Smooth muscle cell (in vitro differentiated cells): ENCODE results near the gene GRIN3B. TPM values are rescaled to one million over a fixed set of nuclear protein-coding genes. Genes with fewer than 3 reads are reported as not detected.

ENCODE experiments used
- DNase-seq: peaks from one replicate; lab custom pipeline; 2025; ENCODE audit not compliant: unreplicated experiment; lab: John Stamatoyannopoulos, UW
- H2AFZ ChIP-seq: fragments of 200-600 bp; sonication (generic); 2 replicates; pipeline ENCODE4 v1.6.0; 2016; ENCODE audit warnings: antibody characterized with exemption, low read depth, mild to moderate bottlenecking
- H3F3A ChIP-seq: fragments of 200-600 bp; sonication (generic); 2 replicates; pipeline ENCODE4 v1.6.0; 2017; ENCODE audit warnings: antibody characterized with exemption, low read depth
- H3K27ac ChIP-seq: fragments of 200-600 bp; sonication (generic); 2 replicates; pipeline ENCODE4 v1.5.1; 2016; ENCODE audit warnings: low read depth, mild to moderate bottlenecking
- H3K27me3 ChIP-seq: fragments of 200-600 bp; sonication (generic); 2 replicates; pipeline ENCODE4 v1.6.1; 2016; ENCODE audit warnings: low read depth, mild to moderate bottlenecking
- H3K36me3 ChIP-seq: fragments of 200-600 bp; sonication (generic); 2 replicates; pipeline ENCODE4 v1.5.1; 2016; ENCODE audit warnings: low read depth
- H3K4me1 ChIP-seq: fragments of 200-600 bp; sonication (generic); 2 replicates; pipeline ENCODE4 v1.5.1; 2016; ENCODE audit warnings: low read depth
- H3K4me2 ChIP-seq: fragments of 200-600 bp; sonication (generic); 2 replicates; pipeline ENCODE4 v1.6.0; 2016; ENCODE audit warnings: mild to moderate bottlenecking
- H3K4me3 ChIP-seq: fragments of 200-600 bp; sonication (generic); 2 replicates; pipeline ENCODE4 v1.5.1; 2016; ENCODE audit warnings: mild to moderate bottlenecking
- H3K79me2 ChIP-seq: fragments of 200-600 bp; sonication (generic); 2 replicates; pipeline ENCODE4 v1.6.0; 2016; ENCODE audit warnings: low read depth, mild to moderate bottlenecking
- H3K9ac ChIP-seq: fragments of 200-600 bp; sonication (generic); 2 replicates; pipeline ENCODE4 v1.6.0; 2016; ENCODE audit warnings: low read depth
- H3K9me3 ChIP-seq: fragments of 200-600 bp; sonication (generic); replicated peaks from 2 replicates; pipeline ENCODE4 v1.5.1; 2016; ENCODE audit warnings: low read depth
- H4K20me1 ChIP-seq: fragments of 200-600 bp; sonication (generic); 2 replicates; pipeline ENCODE4 v1.6.0; 2016; ENCODE audit warnings: low read depth
- CTCF ChIP-seq: fragments of 200-600 bp; sonication (generic); IDR thresholded peaks from 2 replicates; pipeline ENCODE4 v1.5.1; 2017; ENCODE audit warnings: borderline replicate concordance, mild to moderate bottlenecking, antibody characterized with exemption; ENCODE audit not compliant: insufficient read depth, poor library complexity, severe bottlenecking
- WGBS: methylation state at CpG from one replicate; pipeline ENCODE4 v1.1.7; 2016; ENCODE audit warnings: low lambda C conversion rate; 5-methylcytosine and 5-hydroxymethylcytosine counted together
- polyA plus RNA-seq: library from polyadenylated mRNA; unstranded; fragments of >200 nt; fragmentation: Nextera tagmentation; extraction: Ambion mirVana; gene quantifications from 2 replicates; pipeline ENCODE4 v1.2.1, GENCODE V29; 2016
- total RNA-seq: library from RNA; depleted of rRNA; stranded (reverse); fragments of >200 nt; gene quantifications from 2 replicates; pipeline ENCODE4 v1.2.3, GENCODE V29; 2014

GRIN3B gene
- total and polyA plus RNA-seq, 2 experiments from 2014 or later: 1.2 to 12.6 TPM

DNA sequence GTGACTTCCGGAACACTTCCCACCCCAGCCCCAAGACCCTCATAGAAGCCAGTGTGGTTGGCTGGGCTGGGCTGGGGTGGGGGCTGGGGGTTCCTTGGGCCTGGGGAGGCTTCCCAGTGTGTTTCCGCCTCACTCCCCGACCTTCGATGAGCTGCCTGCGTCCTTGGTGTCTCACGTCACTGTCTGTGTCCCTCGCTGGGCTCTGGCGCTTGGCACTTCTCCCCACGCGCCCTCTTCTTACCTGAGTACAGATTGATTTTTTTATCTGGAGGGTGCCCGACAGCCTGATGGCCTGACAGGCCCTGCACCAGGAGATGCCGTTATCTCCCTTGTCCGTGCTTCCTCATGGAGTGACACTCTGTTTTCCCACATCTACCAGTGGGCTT is 7.6 kb upstream of the GRIN3B start:
- H3K4me1 ChIP-seq: peaks cover 7% of the 10 kb centered on the region
- no peaks in the 10 kb centered on the region for H3F3A ChIP-seq
- H3K4me2 ChIP-seq: no peak overlapping the region
- 93% methylated on average over 12 of the region's 13 CpGs for WGBS
- no peaks in the 10 kb centered on the region for H3K36me3 ChIP-seq
- H2AFZ ChIP-seq: no peak overlapping the region
- no peak overlapping the region for H3K4me3 ChIP-seq
- no peak overlapping the region for H3K27ac ChIP-seq
- DNase-seq: no peak
- no peaks in the 10 kb centered on the region for H3K9me3 ChIP-seq
- peaks cover 16% of the 10 kb centered on the region for H3K27me3 ChIP-seq
- H3K79me2 ChIP-seq: no peaks in the 10 kb centered on the region
- no peaks in the 10 kb centered on the region for H4K20me1 ChIP-seq
- no peak overlapping the region for H3K9ac ChIP-seq
- no peak for TF ChIP-seq CTCF

GRCh38 chr19:993361-993830 is 6.8 kb upstream of the GRIN3B start:
- H3K9me3 ChIP-seq: no peaks in the 10 kb centered on the region
- no peak for TF ChIP-seq CTCF
- H3K27me3 ChIP-seq: peaks cover 24% of the 10 kb centered on the region
- H3K79me2 ChIP-seq: no peaks in the 10 kb centered on the region
- no peak overlapping the region for H2AFZ ChIP-seq
- no peak overlapping the region for H3K4me3 ChIP-seq
- H3K9ac ChIP-seq: no peak overlapping the region
- peaks cover 7% of the 10 kb centered on the region for H3K4me1 ChIP-seq
- H3K27ac ChIP-seq: no peak overlapping the region
- DNase-seq: no peak
- no peaks in the 10 kb centered on the region for H3K36me3 ChIP-seq
- no peak overlapping the region for H3K4me2 ChIP-seq
- WGBS: 97% methylated on average over 17 of the region's 17 CpGs
- H3F3A ChIP-seq: no peaks in the 10 kb centered on the region
- no peaks in the 10 kb centered on the region for H4K20me1 ChIP-seq

GRCh38 chr19:993831-994393 is 6.3 kb upstream of the GRIN3B start:
- 91% methylated on average over 41 of the region's 43 CpGs for WGBS
- Histone ChIP-seq H3K4me2 (no peak overlapping the region), H3K9ac (no peak overlapping the region), H3K27me3 (peaks cover 29% of the 10 kb centered on the region), H3K9me3 (no peaks in the 10 kb centered on the region), H3K4me3 (no peak overlapping the region), H4K20me1 (no peaks in the 10 kb centered on the region), H3K36me3 (no peaks in the 10 kb centered on the region), H2AFZ (no peak overlapping the region), H3K4me1 (peaks cover 7% of the 10 kb centered on the region), H3K79me2 (no peaks in the 10 kb centered on the region), H3K27ac (no peak overlapping the region), H3F3A (no peaks in the 10 kb centered on the region)
- no peak for DNase-seq
- TF ChIP-seq CTCF: no peak

- peaks cover 35% of the 10 kb centered on the region for H3K27me3 ChIP-seq
- no peak overlapping the region for H3K4me3 ChIP-seq
- no peaks in the 10 kb centered on the region for H3K36me3 ChIP-seq
- no peak for DNase-seq
- no peak overlapping the region for H2AFZ ChIP-seq
- no peaks in the 10 kb centered on the region for H3K9me3 ChIP-seq
- H4K20me1 ChIP-seq: no peaks in the 10 kb centered on the region
- H3K4me2 ChIP-seq: no peak overlapping the region
- H3K4me1 ChIP-seq: peaks cover 7% of the 10 kb centered on the region
- H3K79me2 ChIP-seq: no peaks in the 10 kb centered on the region
- H3F3A ChIP-seq: no peaks in the 10 kb centered on the region
- TF ChIP-seq CTCF: no peak
- H3K27ac ChIP-seq: no peak overlapping the region
- H3K9ac ChIP-seq: no peak overlapping the region
- 95% methylated on average over 17 of the region's 18 CpGs for WGBS
Measured at GRCh38 chr19:994516-994915, 5.7 kb upstream of the GRIN3B start.
